PC-9 (cell line): ENCODE measurements around the gene GPR150. TPM values are rescaled to one million over a fixed set of nuclear protein-coding genes. Genes with fewer than 3 reads are reported as not detected.

ENCODE experiments used
- BruUV-seq: library from RNA; stranded (reverse); fragments of 400-500 nt; replicated peaks from 2 replicates; lab custom pipeline; 2021; lab: Mats Ljungman, UMichigan
- CTCF ChIA-PET: fragments of 300-600 bp; sonication (Branson Sonifier 250); formaldehyde crosslinking; loops from one replicate; lab custom pipeline; 2022; ENCODE audit warnings: antibody characterized with exemption; lab: Charles Lee
- POLR2A ChIA-PET: fragments of 300-600 bp; sonication (Branson Sonifier 250); formaldehyde crosslinking; loops from one replicate; lab custom pipeline; 2022; ENCODE audit warnings: antibody characterized with exemption; ENCODE audit not compliant: unreplicated experiment; lab: Charles Lee
- DNase-seq, 2 experiments: peaks; one replicate each; pipeline versions ENCODE4 v3.0.0 to v3.0.0-alpha.2; 2015 to 2022; ENCODE audit warnings: mixed read lengths in 1 of 2
- H2AFZ ChIP-seq: fragments of 200-600 bp; sonication (generic); 2 replicates; pipeline ENCODE4 v1.8.1; 2017; ENCODE audit warnings: antibody characterized with exemption
- H3F3A ChIP-seq: fragments of 200-600 bp; sonication (generic); 2 replicates; pipeline ENCODE4 v1.8.1; 2017; ENCODE audit warnings: antibody characterized with exemption, mild to moderate bottlenecking, low read depth; ENCODE audit not compliant: insufficient read depth
- H3K27ac ChIP-seq: fragments of 200-600 bp; sonication (generic); 2 replicates; pipeline ENCODE4 v1.6.1; 2016; ENCODE audit warnings: mixed run types
- H3K27me3 ChIP-seq: fragments of 200-600 bp; sonication (generic); 2 replicates; pipeline ENCODE4 v1.6.1; 2016; ENCODE audit warnings: low read depth, mixed run types; ENCODE audit not compliant: insufficient read depth
- H3K36me3 ChIP-seq: fragments of 200-600 bp; sonication (generic); 2 replicates; pipeline ENCODE4 v1.6.1; 2016; ENCODE audit warnings: low read depth, mixed run types
- H3K4me1 ChIP-seq: fragments of 200-600 bp; sonication (generic); replicated peaks from 2 replicates; pipeline ENCODE4 v1.6.1; 2016; ENCODE audit warnings: mixed run types; ENCODE audit not compliant: insufficient read depth
- H3K4me2 ChIP-seq: fragments of 200-600 bp; sonication (generic); 2 replicates; pipeline ENCODE4 v1.6.1; 2017; ENCODE audit warnings: mixed run types
- H3K4me3 ChIP-seq: fragments of 200-600 bp; sonication (generic); 2 replicates; pipeline ENCODE4 v1.6.1; 2016; ENCODE audit warnings: mixed run types
- H3K79me2 ChIP-seq: fragments of 200-600 bp; sonication (generic); 2 replicates; pipeline ENCODE4 v1.6.1; 2017; ENCODE audit warnings: low read depth, mixed run types
- H3K9me2 ChIP-seq: fragments of 200-600 bp; sonication (generic); 2 replicates; pipeline ENCODE4 v1.8.1; 2017; ENCODE audit warnings: mild to moderate bottlenecking; ENCODE audit not compliant: insufficient read depth
- H3K9me3 ChIP-seq: fragments of 200-600 bp; sonication (generic); 2 replicates; pipeline ENCODE4 v1.8.1; 2016; ENCODE audit warnings: low read depth; ENCODE audit not compliant: insufficient read depth
- H4K20me1 ChIP-seq: fragments of 200-600 bp; sonication (generic); 2 replicates; pipeline ENCODE4 v1.8.1; 2017; ENCODE audit not compliant: insufficient read depth
- EZH2 ChIP-seq: fragments of 200-600 bp; sonication (generic); IDR thresholded peaks from 2 replicates; pipeline ENCODE4 v1.8.0; 2017; ENCODE audit warnings: antibody characterized with exemption, low read depth
- intact Hi-C: fragments of 100-400 bp; cut with micrococcal nuclease; formaldehyde crosslinking; loops from one replicate; pipeline ENCODE4 v1.10.0; 2022; ENCODE audit not compliant: unreplicated experiment
- total RNA-seq: library from RNA; stranded (reverse); gene quantifications from 2 replicates; pipeline ENCODE4 v1.2.3, GENCODE V29; 2021
- TF ChIP-seq, protein P1 (sequence below): fragments of 200-600 bp; sonication (generic); conservative IDR thresholded peaks from 2 replicates; pipeline ENCODE4 v1.6.1; 2017; ENCODE audit warnings: mixed run types, antibody characterized with exemption, mild to moderate bottlenecking, moderate library complexity

GPR150 gene
- total RNA-seq, 1 experiment from 2014 or later = 0.17 TPM

DNA sequence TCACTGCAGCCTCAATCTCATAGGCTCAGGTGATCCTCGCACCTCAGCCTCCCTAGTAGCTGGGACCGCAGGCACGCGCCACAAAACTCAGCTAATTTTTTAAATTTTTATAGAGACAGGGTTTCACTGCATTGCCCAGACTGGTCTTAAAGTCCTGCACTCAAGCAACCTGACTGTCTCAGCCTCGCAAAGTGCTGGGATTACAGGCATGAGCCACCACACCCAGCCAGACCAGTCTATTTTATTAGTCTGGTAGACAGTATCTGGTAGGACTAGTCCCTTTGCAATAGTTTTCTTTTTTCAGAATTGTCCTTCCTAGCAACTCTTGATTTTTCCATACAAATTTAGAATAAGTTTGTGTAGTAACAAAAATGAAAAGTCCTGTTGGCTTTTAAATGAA, 14.1 kb upstream of the GPR150 start:
- ChIA-PET POLR2A (no interaction called here), CTCF (no interaction called here)
- Histone ChIP-seq H3K4me3 (no peak overlapping the region), H2AFZ (no peak overlapping the region), H3F3A (no peaks in the 10 kb centered on the region), H3K9me2 (0 out of 2 replicates have a peak, but pooled peaks cover 3% of the 10 kb centered on the region), H3K9me3 (no peaks in the 10 kb centered on the region), H3K4me2 (no peak overlapping the region), H3K27ac (no peak overlapping the region), H3K4me1 (no peaks in the 10 kb centered on the region), H3K79me2 (no peaks in the 10 kb centered on the region), H3K27me3 (no peaks in the 10 kb centered on the region), H3K36me3 (no peaks in the 10 kb centered on the region), H4K20me1 (no peaks in the 10 kb centered on the region)
- no peak for DNase-seq
- BruUV-seq = no TSS peak
- TF ChIP-seq EZH2 = no peak
- TF ChIP-seq, protein P1, sequence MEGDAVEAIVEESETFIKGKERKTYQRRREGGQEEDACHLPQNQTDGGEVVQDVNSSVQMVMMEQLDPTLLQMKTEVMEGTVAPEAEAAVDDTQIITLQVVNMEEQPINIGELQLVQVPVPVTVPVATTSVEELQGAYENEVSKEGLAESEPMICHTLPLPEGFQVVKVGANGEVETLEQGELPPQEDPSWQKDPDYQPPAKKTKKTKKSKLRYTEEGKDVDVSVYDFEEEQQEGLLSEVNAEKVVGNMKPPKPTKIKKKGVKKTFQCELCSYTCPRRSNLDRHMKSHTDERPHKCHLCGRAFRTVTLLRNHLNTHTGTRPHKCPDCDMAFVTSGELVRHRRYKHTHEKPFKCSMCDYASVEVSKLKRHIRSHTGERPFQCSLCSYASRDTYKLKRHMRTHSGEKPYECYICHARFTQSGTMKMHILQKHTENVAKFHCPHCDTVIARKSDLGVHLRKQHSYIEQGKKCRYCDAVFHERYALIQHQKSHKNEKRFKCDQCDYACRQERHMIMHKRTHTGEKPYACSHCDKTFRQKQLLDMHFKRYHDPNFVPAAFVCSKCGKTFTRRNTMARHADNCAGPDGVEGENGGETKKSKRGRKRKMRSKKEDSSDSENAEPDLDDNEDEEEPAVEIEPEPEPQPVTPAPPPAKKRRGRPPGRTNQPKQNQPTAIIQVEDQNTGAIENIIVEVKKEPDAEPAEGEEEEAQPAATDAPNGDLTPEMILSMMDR = no peak
- intact Hi-C loops = no loop called here

GRCh38 chr5:95606419-95606818, 13.5 kb upstream of the GPR150 start:
- H3K36me3 ChIP-seq = no peaks in the 10 kb centered on the region
- no peaks in the 10 kb centered on the region for H3K9me3 ChIP-seq
- no peak overlapping the region for H3K4me3 ChIP-seq
- no peaks in the 10 kb centered on the region for H3F3A ChIP-seq
- ChIA-PET CTCF (no interaction called here), POLR2A (interaction anchor here (0.7 kb wide), 1 partner anchor 1118 kb away, joined by 3 read pairs; no protein-coding TSS in a partner anchor)
- H3K9me2 ChIP-seq = 0 out of 2 replicates have a peak, but pooled peaks cover 3% of the 10 kb centered on the region
- TF ChIP-seq EZH2 = no peak
- TF ChIP-seq, protein P1 = no peak
- H3K4me1 ChIP-seq = no peaks in the 10 kb centered on the region
- H3K27ac ChIP-seq = no peak overlapping the region
- intact Hi-C loops = no loop called here
- BruUV-seq = no TSS peak
- no peaks in the 10 kb centered on the region for H3K79me2 ChIP-seq
- no peak overlapping the region for H2AFZ ChIP-seq
- no peaks in the 10 kb centered on the region for H4K20me1 ChIP-seq
- no peaks in the 10 kb centered on the region for H3K27me3 ChIP-seq
- no peak for DNase-seq
- H3K4me2 ChIP-seq = no peak overlapping the region

DNA sequence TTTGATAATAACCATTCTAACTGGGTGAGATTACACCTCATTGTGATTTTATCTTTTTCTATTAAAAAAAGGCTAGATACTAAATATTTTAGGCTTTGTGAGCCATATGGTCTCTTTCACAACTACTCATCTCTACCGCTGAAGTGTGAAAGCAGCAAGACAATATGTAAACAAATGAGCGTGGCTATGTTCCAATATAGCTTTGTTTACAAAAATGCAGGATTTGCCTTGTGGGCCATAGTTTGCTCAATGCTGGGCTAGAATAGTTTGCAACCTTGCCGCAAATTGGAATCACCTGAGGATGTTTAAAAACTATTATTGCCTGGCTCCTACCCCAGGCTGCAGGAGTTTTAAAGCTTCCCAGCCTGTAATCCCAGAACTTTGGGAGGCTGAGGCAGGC, 10.2 kb upstream of the GPR150 start:
- no peaks in the 10 kb centered on the region for H3K27me3 ChIP-seq
- H3K9me3 ChIP-seq = peaks cover 6% of the 10 kb centered on the region; the same call in 1 of the 2 replicates
- H3K79me2 ChIP-seq = no peaks in the 10 kb centered on the region
- DNase-seq = no peak
- POLR2A ChIA-PET = no interaction called here
- no TSS peak for BruUV-seq
- H2AFZ ChIP-seq = no peak overlapping the region
- no peak overlapping the region for H3K4me3 ChIP-seq
- CTCF ChIA-PET = no interaction called here
- H3K36me3 ChIP-seq = no peaks in the 10 kb centered on the region
- no peaks in the 10 kb centered on the region for H3K4me1 ChIP-seq
- H3K27ac ChIP-seq = no peak overlapping the region
- no peaks in the 10 kb centered on the region for H3F3A ChIP-seq
- TF ChIP-seq, protein P1 = no peak
- TF ChIP-seq EZH2 = no peak
- H4K20me1 ChIP-seq = no peaks in the 10 kb centered on the region
- 0 out of 2 replicates have a peak, but pooled peaks cover 3% of the 10 kb centered on the region for H3K9me2 ChIP-seq
- no peak overlapping the region for H3K4me2 ChIP-seq
- intact Hi-C loops = loop anchor here (10.0 kb wide), 1 partner anchor 325 kb away; the partner anchor contains the start of gene MCTP1
